HepG2 (cell line): ENCODE data around the gene CLEC16A. TPM values are rescaled to one million over a fixed set of nuclear protein-coding genes. Genes with fewer than 3 reads are reported as not detected.

Experiments used
- ATAC-seq: fragments of 200-7000 bp; cut with Tn5 transposase; 3 replicates; pipeline ENCODE4 v1.9.1; 2020; ENCODE audit warnings: mild to moderate bottlenecking, moderate library complexity
- BruUV-seq: library from RNA; stranded (reverse); fragments of 400-500 nt; replicated peaks from 2 replicates; lab custom pipeline; 2021; lab: Mats Ljungman, UMichigan
- CTCF ChIA-PET: fragments of 300-600 bp; formaldehyde crosslinking; extraction: SDS; loops from one replicate; lab custom pipeline; 2021; ENCODE audit warnings: low total read pairs, inconsistent platforms, low intra/inter-chr PET ratio; lab: Yijun Ruan, JAX
- POLR2A ChIA-PET: fragments of 350-600 bp; sonication (Branson Sonifier 250); formaldehyde crosslinking; loops from one replicate; lab custom pipeline; 2020; ENCODE audit warnings: antibody characterized with exemption, inconsistent platforms; lab: Yijun Ruan, JAX
- DNase-seq: peaks from one replicate; pipeline ENCODE4 v3.0.0-alpha.2; 2015; ENCODE audit warnings: low spot score
- FAIRE-seq: peaks from 3 replicates; lab custom pipeline; 2011; peaks lifted over from hg19 to GRCh38; lab: Jason Lieb, UNC
- H2AFZ ChIP-seq: one replicate; pipeline ENCODE4 v1.6.1; 2011; ENCODE audit warnings: low read length, inconsistent platforms
- H3K27ac ChIP-seq: fragments of 300-600 bp; 3 replicates; pipeline ENCODE4 v1.8.0; 2011; ENCODE audit warnings: mixed run types, mild to moderate bottlenecking, mixed read lengths, low read length, inconsistent platforms; ENCODE audit not compliant: insufficient read depth; ENCODE audit errors: extremely low read length
- H3K27me3 ChIP-seq, 2 experiments: fragments of 200-600 bp in 1 of 2; 2 replicates in 1 of 2; 3 replicates in 1 of 2; pipeline versions ENCODE4 v1.6.0 to v1.8.0; 2011; ENCODE audit warnings: low read length in 2 of 2, mild to moderate bottlenecking in 2 of 2, moderate library complexity in 2 of 2, inconsistent platforms in 1 of 2; ENCODE audit not compliant: insufficient read depth in 2 of 2, control insufficient read depth in 1 of 2
- H3K36me3 ChIP-seq, 2 experiments: fragments of 200-600 bp in 1 of 2; replicated peaks in 1 of 2; 2 replicates in 1 of 2; 3 replicates in 1 of 2; pipeline versions ENCODE4 v1.5.1 to v1.8.0; 2011; ENCODE audit warnings: low read length in 2 of 2, inconsistent platforms in 1 of 2; ENCODE audit not compliant: insufficient read depth in 2 of 2, control insufficient read depth in 1 of 2
- H3K4me1 ChIP-seq: 2 replicates; pipeline ENCODE4 v1.5.1; 2012; ENCODE audit warnings: low read length, inconsistent platforms; ENCODE audit not compliant: insufficient read depth
- H3K4me2 ChIP-seq: 2 replicates; pipeline ENCODE4 v1.6.0; 2011; ENCODE audit warnings: low read depth, low read length, inconsistent platforms
- H3K4me3 ChIP-seq, 3 experiments: fragments of 200-600 bp in 1 of 3; sonication (generic), shearing (Covaris generic) in 1 of 3; replicated peaks in 1 of 3; 2 replicates each; pipeline ENCODE4 v1.5.1; 2011 to 2016; ENCODE audit warnings: low read length in 3 of 3, inconsistent platforms in 2 of 3, low read depth in 2 of 3, mild to moderate bottlenecking in 2 of 3, control low read depth in 1 of 3, mixed read lengths in 1 of 3; ENCODE audit not compliant: insufficient read depth in 1 of 3
- H3K79me2 ChIP-seq: one replicate; pipeline ENCODE4 v1.6.1; 2011; ENCODE audit warnings: low read length, inconsistent platforms; ENCODE audit not compliant: insufficient read depth
- H3K9ac ChIP-seq: 2 replicates; pipeline ENCODE4 v1.6.0; 2011; ENCODE audit warnings: mild to moderate bottlenecking, low read depth, low read length, inconsistent platforms; ENCODE audit not compliant: insufficient read depth
- H3K9me3 ChIP-seq: 2 replicates; pipeline ENCODE4 v1.5.1; 2012; ENCODE audit warnings: mild to moderate bottlenecking, low read length
- H4K20me1 ChIP-seq: 2 replicates; pipeline ENCODE4 v1.6.0; 2011; ENCODE audit warnings: inconsistent platforms, mild to moderate bottlenecking, low read length, moderate library complexity; ENCODE audit not compliant: insufficient read depth
- ATF1 ChIP-seq: IDR thresholded peaks from 2 replicates; pipeline ENCODE4 v1.6.1; 2016; ENCODE audit warnings: mild to moderate bottlenecking, control low read depth
- CHCHD3 ChIP-seq: sonication (generic); formaldehyde crosslinking; IDR thresholded peaks from 2 replicates; pipeline ENCODE4 v1.8.0; 2022; ENCODE audit warnings: mild to moderate bottlenecking, missing genetic modification reagents, moderate library complexity
- HMG20B ChIP-seq: conservative IDR thresholded peaks from 2 replicates; pipeline ENCODE4 v1.6.1; 2016; ENCODE audit warnings: missing genetic modification reagents, missing compliant biosample characterization
- HOXA7 ChIP-seq: sonication (generic); formaldehyde crosslinking; IDR thresholded peaks from 2 replicates; pipeline ENCODE4 v1.8.1; 2022; ENCODE audit warnings: mild to moderate bottlenecking, missing genetic modification reagents, moderate library complexity
- MTF2 ChIP-seq: sonication (generic); formaldehyde crosslinking; IDR thresholded peaks from 2 replicates; pipeline ENCODE4 v1.5.0; 2020; ENCODE audit warnings: missing genetic modification reagents, borderline replicate concordance
- PHF20 ChIP-seq: sonication (generic); formaldehyde crosslinking; IDR thresholded peaks from 2 replicates; pipeline ENCODE4 v1.5.0; 2020; ENCODE audit warnings: mild to moderate bottlenecking, missing genetic modification reagents
- RARG ChIP-seq: sonication (generic); formaldehyde crosslinking; IDR thresholded peaks from 2 replicates; pipeline ENCODE4 v1.4.0; 2020; ENCODE audit warnings: low read depth, mild to moderate bottlenecking, missing genetic modification reagents
- SYNCRIP ChIP-seq: fragments of 200-400 bp; formaldehyde crosslinking; IDR thresholded peaks from 2 replicates; pipeline ENCODE4 v1.6.1; 2018; ENCODE audit warnings: mild to moderate bottlenecking, low read depth, low read length; ENCODE audit not compliant: insufficient read depth
- ZNF629 ChIP-seq: sonication (generic); formaldehyde crosslinking; conservative IDR thresholded peaks from 2 replicates; pipeline ENCODE4 v1.5.0; 2020; ENCODE audit warnings: missing genetic modification reagents
- ZNF678 ChIP-seq: sonication (generic); formaldehyde crosslinking; IDR thresholded peaks from 2 replicates; pipeline ENCODE4 v1.4.0; 2020; ENCODE audit warnings: mild to moderate bottlenecking, missing genetic modification reagents
- ZNF773 ChIP-seq: sonication (generic); formaldehyde crosslinking; IDR thresholded peaks from 2 replicates; pipeline ENCODE4 v1.4.0; 2020; ENCODE audit warnings: missing genetic modification reagents, borderline replicate concordance
- WGBS: methylation state at CpG from one replicate; pipeline ENCODE4 v1.1.6; 2017; ENCODE audit warnings: low lambda C conversion rate; 5-methylcytosine and 5-hydroxymethylcytosine counted together
- in situ Hi-C: cut with HindIII; loops from 2 replicates; pipeline ENCODE4 v1.10.0; 2017; ENCODE audit warnings: low pct_unique_long_range_greater_than_20kb; ENCODE audit not compliant: extremely low pct_ligation_motif_present
- intact Hi-C: fragments of 100-400 bp; cut with micrococcal nuclease; formaldehyde crosslinking; loops from one replicate; pipeline ENCODE4 v1.10.0; 2022; ENCODE audit not compliant: unreplicated experiment
- polyA plus RNA-seq, 8 experiments: library from polyadenylated mRNA; depleted of rRNA in 3 of 8; stranded (reverse) in 7 of 8; unstranded in 1 of 8; fragments of >200 nt; fragmentation: Illumina TruSeq in 4 of 8; extraction: Trizol in 4 of 8; gene quantifications; 2 replicates each; pipeline versions ENCODE4 v1.2.1 to v1.2.3, GENCODE V29; 2011 to 2016; ENCODE audit warnings: low read depth in 4 of 8, missing spikeins in 1 of 8, mixed read lengths in 1 of 8; ENCODE audit not compliant: insufficient read depth in 1 of 8
- total RNA-seq, 5 experiments: library from RNA; depleted of rRNA; stranded (reverse); fragments of >200 nt; fragmentation: Illumina TruSeq; extraction: Trizol; gene quantifications; 2 replicates each; pipeline ENCODE4 v1.2.3, GENCODE V29; 2016; ENCODE audit warnings: low read depth in 1 of 5
- TF ChIP-seq, protein P1 (sequence below): sonication (generic); formaldehyde crosslinking; IDR thresholded peaks from 2 replicates; pipeline ENCODE4 v1.4.0; 2020; ENCODE audit warnings: missing genetic modification reagents
- TF ChIP-seq, protein P2 (sequence below): sonication (generic); formaldehyde crosslinking; IDR thresholded peaks from 2 replicates; pipeline ENCODE4 v1.9.0; 2021; ENCODE audit warnings: missing genetic modification reagents, mild to moderate bottlenecking, borderline replicate concordance

Gene CLEC16A
- total and polyA plus RNA-seq, 2 of the 13 experiments (the other 11 are each of a cell fraction or from before 2014, with no cell fraction given) = 8.5 to 10.3 TPM

- Histone ChIP-seq H2AFZ (no peak overlapping the region), H3K4me2 (no peak overlapping the region), H3K4me1 (peaks cover 6% of the 10 kb centered on the region), H3K9me3 (no peaks in the 10 kb centered on the region), H3K79me2 (no peaks in the 10 kb centered on the region), H3K36me3 (peaks cover 6% of the 10 kb centered on the region in 2 experiments; a peak in 4 of 5 replicates), H3K27ac (no peak overlapping the region), H3K4me3 (no peak overlapping the region), H4K20me1 (no peaks in the 10 kb centered on the region)
- CTCF ChIA-PET = no interaction called here
- in situ Hi-C loops = no loop called here
- intact Hi-C loops = no loop called here
- POLR2A ChIA-PET = no interaction called here
- FAIRE-seq (no peak), ATAC-seq (no peak), DNase-seq (no peak)
- 64% methylated on average over 5 of the region's 5 CpGs for WGBS
- TF ChIP-seq ZNF678 (CRISPR knock-in tag) (no peak), MTF2 (CRISPR knock-in tag) (no peak), ZNF629 (CRISPR knock-in tag) (no peak), CHCHD3 (CRISPR knock-in tag) (no peak), SYNCRIP (no peak), PHF20 (no peak), RARG (CRISPR knock-in tag) (no peak), ZNF773 (CRISPR knock-in tag) (no peak), HMG20B (CRISPR knock-in tag) (no peak), HOXA7 (CRISPR knock-in tag) (no peak), ATF1 (CRISPR knock-in tag) (no peak)
- TF ChIP-seq, protein P1, sequence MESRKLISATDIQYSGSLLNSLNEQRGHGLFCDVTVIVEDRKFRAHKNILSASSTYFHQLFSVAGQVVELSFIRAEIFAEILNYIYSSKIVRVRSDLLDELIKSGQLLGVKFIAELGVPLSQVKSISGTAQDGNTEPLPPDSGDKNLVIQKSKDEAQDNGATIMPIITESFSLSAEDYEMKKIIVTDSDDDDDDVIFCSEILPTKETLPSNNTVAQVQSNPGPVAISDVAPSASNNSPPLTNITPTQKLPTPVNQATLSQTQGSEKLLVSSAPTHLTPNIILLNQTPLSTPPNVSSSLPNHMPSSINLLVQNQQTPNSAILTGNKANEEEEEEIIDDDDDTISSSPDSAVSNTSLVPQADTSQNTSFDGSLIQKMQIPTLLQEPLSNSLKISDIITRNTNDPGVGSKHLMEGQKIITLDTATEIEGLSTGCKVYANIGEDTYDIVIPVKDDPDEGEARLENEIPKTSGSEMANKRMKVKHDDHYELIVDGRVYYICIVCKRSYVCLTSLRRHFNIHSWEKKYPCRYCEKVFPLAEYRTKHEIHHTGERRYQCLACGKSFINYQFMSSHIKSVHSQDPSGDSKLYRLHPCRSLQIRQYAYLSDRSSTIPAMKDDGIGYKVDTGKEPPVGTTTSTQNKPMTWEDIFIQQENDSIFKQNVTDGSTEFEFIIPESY (CRISPR knock-in tag) = no peak
- TF ChIP-seq, protein P2, sequence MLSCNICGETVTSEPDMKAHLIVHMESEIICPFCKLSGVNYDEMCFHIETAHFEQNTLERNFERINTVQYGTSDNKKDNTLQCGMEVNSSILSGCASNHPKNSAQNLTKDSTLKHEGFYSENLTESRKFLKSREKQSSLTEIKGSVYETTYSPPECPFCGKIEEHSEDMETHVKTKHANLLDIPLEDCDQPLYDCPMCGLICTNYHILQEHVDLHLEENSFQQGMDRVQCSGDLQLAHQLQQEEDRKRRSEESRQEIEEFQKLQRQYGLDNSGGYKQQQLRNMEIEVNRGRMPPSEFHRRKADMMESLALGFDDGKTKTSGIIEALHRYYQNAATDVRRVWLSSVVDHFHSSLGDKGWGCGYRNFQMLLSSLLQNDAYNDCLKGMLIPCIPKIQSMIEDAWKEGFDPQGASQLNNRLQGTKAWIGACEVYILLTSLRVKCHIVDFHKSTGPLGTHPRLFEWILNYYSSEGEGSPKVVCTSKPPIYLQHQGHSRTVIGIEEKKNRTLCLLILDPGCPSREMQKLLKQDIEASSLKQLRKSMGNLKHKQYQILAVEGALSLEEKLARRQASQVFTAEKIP (CRISPR knock-in tag) = no peak
- TF ChIP-seq, all 625 proteins: peak for 0
- BruUV-seq = no TSS peak
- H3K9ac ChIP-seq = no peak overlapping the region
- no peaks in the 10 kb centered on the region for H3K27me3 ChIP-seq
These were observed 60.7 kb downstream of the CLEC16A start for GRCh38 chr16:11004973-11005610.
